ENCODE results near the gene ZNF205. TPM values are rescaled to one million over a fixed set of nuclear protein-coding genes. Genes with fewer than 3 reads are reported as not detected.
A peak's percentile ranks its signal among the peaks of the same experiment; 100 is the strongest.

The ZNF205 gene
- total and polyA plus RNA-seq, 2 experiments from 2014 or later, result 16.6 to 29.1 TPM

DNA sequence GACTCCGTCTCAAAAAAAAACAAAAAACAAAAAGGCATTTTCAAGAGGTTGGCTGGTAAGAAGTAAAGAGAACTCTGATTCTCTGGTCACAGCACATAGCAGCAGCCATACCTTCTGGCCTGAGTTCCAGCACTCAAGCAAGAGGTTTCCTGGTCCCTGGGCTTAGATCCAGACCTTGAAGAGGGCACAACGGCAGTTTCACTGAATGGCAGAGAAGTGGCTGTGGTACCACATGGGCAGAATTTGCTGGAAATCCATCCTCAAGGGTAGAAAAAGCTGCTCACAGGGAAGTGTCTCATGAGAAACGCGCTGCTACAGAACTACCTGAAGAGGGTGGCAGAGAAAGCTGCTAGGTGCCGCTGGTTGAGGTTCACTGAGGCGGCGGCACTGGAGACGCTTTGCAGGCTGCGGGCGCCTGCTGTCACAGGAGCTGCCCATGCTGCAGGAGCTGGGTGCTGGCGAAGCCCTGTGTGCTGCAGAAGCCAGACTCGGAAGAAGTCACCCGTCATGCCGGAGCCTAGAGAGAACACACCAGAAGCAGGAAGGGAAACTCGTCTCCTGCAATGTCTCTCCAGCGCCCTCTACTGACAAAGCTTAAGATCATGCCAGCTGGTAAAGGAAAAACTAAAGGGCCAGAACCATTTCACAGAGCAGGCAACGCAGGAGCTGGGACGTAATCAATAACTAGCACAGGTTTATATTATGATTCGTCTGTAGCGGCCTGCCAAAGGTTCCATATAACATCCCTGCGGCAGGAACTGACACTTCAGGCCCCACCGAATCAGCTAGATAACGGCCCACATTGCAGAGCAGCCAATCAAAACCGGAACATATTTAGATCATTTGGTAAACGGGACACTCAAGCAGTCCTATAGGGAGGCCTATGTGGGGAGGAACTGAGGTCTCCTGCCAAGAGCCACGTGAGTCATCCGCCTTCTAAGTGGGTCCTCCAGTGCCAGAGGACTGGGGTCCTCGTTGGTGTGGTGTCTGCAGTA, 17.0 kb downstream of the ZNF205 start:
- Mint-ChIP-seq H3K36me3 (ENCODE audit: low read depth) (peaks cover 46% of the 10 kb centered on the region), H3K9me3 (no peaks in the 10 kb centered on the region; the same call in 1 of the 3 replicates), H3K4me1 (peaks cover 39% of the 10 kb centered on the region), H3K4me3 (peak overlapping the region; percentile 52), H3K27ac (peak overlapping the region; percentile 93), H3K27me3 (ENCODE audit: insufficient read depth, low read depth, poor library complexity) (peaks cover 21% of the 10 kb centered on the region)
- Histone ChIP-seq H3K79me2 (replicated peaks; ENCODE audit: insufficient read depth) (peaks cover 24% of the 10 kb centered on the region), H3K27me3 (ENCODE audit: insufficient read depth) (no peaks in the 10 kb centered on the region), H3K27ac (ENCODE audit: low read depth) (peak overlapping the region; percentile 85), H3K36me3 (ENCODE audit: insufficient read depth) (peaks cover 6% of the 10 kb centered on the region; the same call in 1 of the 2 replicates), H2AFZ (no peak overlapping the region), H3K4me1 (ENCODE audit: insufficient read depth) (peaks cover 49% of the 10 kb centered on the region), H3F3A (replicated peaks; ENCODE audit: low read depth) (peaks cover 61% of the 10 kb centered on the region), H3K9me2 (ENCODE audit: insufficient read depth) (no peaks in the 10 kb centered on the region), H3K4me3 (no peak overlapping the region), H3K4me2 (peak overlapping the region; percentile 54), H4K20me1 (replicated peaks; ENCODE audit: insufficient read depth) (peaks cover 12% of the 10 kb centered on the region)
- TF ChIP-seq JUNB (IDR thresholded peaks at IDR 0.05; ENCODE audit: unreplicated experiment), result no peak
- TF ChIP-seq, protein P1, sequence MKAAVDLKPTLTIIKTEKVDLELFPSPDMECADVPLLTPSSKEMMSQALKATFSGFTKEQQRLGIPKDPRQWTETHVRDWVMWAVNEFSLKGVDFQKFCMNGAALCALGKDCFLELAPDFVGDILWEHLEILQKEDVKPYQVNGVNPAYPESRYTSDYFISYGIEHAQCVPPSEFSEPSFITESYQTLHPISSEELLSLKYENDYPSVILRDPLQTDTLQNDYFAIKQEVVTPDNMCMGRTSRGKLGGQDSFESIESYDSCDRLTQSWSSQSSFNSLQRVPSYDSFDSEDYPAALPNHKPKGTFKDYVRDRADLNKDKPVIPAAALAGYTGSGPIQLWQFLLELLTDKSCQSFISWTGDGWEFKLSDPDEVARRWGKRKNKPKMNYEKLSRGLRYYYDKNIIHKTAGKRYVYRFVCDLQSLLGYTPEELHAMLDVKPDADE (IDR thresholded peaks at IDR 0.05), result no peak
- TF ChIP-seq CREB1 (CRISPR knock-in tag; IDR thresholded peaks at IDR 0.05; ENCODE audit: low read depth), result 0 out of 2 replicates have a peak, but pooled peaks have one; percentile 35
- no peak for TF ChIP-seq ZNF462 (CRISPR knock-in tag; IDR thresholded peaks at IDR 0.05)
- no peak for TF ChIP-seq ZNF331 (CRISPR knock-in tag; IDR thresholded peaks at IDR 0.05; ENCODE audit: low read depth)
- no peak for TF ChIP-seq STAT1 (IDR thresholded peaks at IDR 0.05; ENCODE audit: unreplicated experiment)
- TF ChIP-seq NANOG (IDR thresholded peaks at IDR 0.05; ENCODE audit: borderline replicate concordance), result no peak
- peak; percentile 88 to 95 for TF ChIP-seq CTCF (conservative IDR thresholded peaks at IDR 0.05; ENCODE audit: low read depth in 2 of 2)
- no peak for TF ChIP-seq ZNF114 (CRISPR knock-in tag; IDR thresholded peaks at IDR 0.05)
- TF ChIP-seq POLR2AphosphoS5 (IDR thresholded peaks at IDR 0.05; ENCODE audit: low read depth), result no peak; the same call in 1 of the 2 replicates
- ATAC-seq (peak; percentile 54), DNase-seq (ENCODE audit: low spot score) (peak; percentile 94)
